ENCODE results near the gene NPAS3.

The NPAS3 gene

GRCh38 chr14:33515441-33515840 is 576.8 kb downstream of the NPAS3 start:
- no peak for DNase-seq (ENCODE audit: low read depth in 2 of 2)

GRCh38 chr14:33515899-33516298 is 577.2 kb downstream of the NPAS3 start:
- no peak for DNase-seq (ENCODE audit: low read depth in 2 of 2)

- no peak for DNase-seq (ENCODE audit: low read depth in 2 of 2)
These were observed 578.3 kb downstream of the NPAS3 start for GRCh38 chr14:33516898-33517436.

- no peak for DNase-seq (ENCODE audit: low read depth in 2 of 2)
These were observed 582.5 kb downstream of the NPAS3 start for GRCh38 chr14:33521192-33521591.

GRCh38 chr14:33524244-33524643 is 585.6 kb downstream of the NPAS3 start:
- no peak for DNase-seq (ENCODE audit: low read depth in 2 of 2)

GRCh38 chr14:33525626-33526025 is 586.9 kb downstream of the NPAS3 start:
- DNase-seq (ENCODE audit: low read depth in 2 of 2), result no peak

- no peak for DNase-seq (ENCODE audit: low read depth in 2 of 2)
These were observed 588.5 kb downstream of the NPAS3 start for GRCh38 chr14:33527023-33527634.

- no peak for DNase-seq (ENCODE audit: low read depth in 2 of 2)
These were observed 590.0 kb downstream of the NPAS3 start for GRCh38 chr14:33528655-33529054.

GRCh38 chr14:33529787-33530757 is 591.4 kb downstream of the NPAS3 start:
- no peak for DNase-seq (ENCODE audit: low read depth in 2 of 2)

GRCh38 chr14:33532553-33532952 is 593.9 kb downstream of the NPAS3 start:
- DNase-seq (ENCODE audit: low read depth in 2 of 2), result no peak

GRCh38 chr14:33534104-33534503 is 595.4 kb downstream of the NPAS3 start:
- no peak for DNase-seq (ENCODE audit: low read depth in 2 of 2)

GRCh38 chr14:33534632-33535031 is 596.0 kb downstream of the NPAS3 start:
- DNase-seq (ENCODE audit: low read depth in 2 of 2), result no peak

- no peak for DNase-seq (ENCODE audit: low read depth in 2 of 2)
These were observed 601.3 kb downstream of the NPAS3 start for GRCh38 chr14:33539918-33540357.

- no peak for DNase-seq (ENCODE audit: low read depth in 2 of 2)
These were observed 602.5 kb downstream of the NPAS3 start for GRCh38 chr14:33541171-33541570.

- no peak for DNase-seq (ENCODE audit: low read depth in 2 of 2)
These were observed 603.9 kb downstream of the NPAS3 start for GRCh38 chr14:33542338-33543287.

GRCh38 chr14:33545696-33546095 is 607.0 kb downstream of the NPAS3 start:
- DNase-seq (ENCODE audit: low read depth in 2 of 2), result no peak

GRCh38 chr14:33548606-33549005 is 609.9 kb downstream of the NPAS3 start:
- no peak for DNase-seq (ENCODE audit: low read depth in 2 of 2)

- no peak for DNase-seq (ENCODE audit: low read depth in 2 of 2)
These were observed 613.3 kb downstream of the NPAS3 start for GRCh38 chr14:33551963-33552362.

GRCh38 chr14:33553706-33554278 is 615.1 kb downstream of the NPAS3 start:
- DNase-seq (ENCODE audit: low read depth in 2 of 2), result no peak

GRCh38 chr14:33554988-33555387 is 616.3 kb downstream of the NPAS3 start:
- DNase-seq (ENCODE audit: low read depth in 2 of 2), result no peak

GRCh38 chr14:33555710-33556350 is 617.2 kb downstream of the NPAS3 start:
- no peak for DNase-seq (ENCODE audit: low read depth in 2 of 2)

All from fibroblast of skin of left biceps (primary cell).